PC-3 (cell line): Measurements from ENCODE around the gene LSM12. TPM values are rescaled to one million over a fixed set of nuclear protein-coding genes. Genes with fewer than 3 reads are reported as not detected.
A peak's percentile ranks its signal among the peaks of the same experiment; 100 is the strongest.

ENCODE experiments used
- ATAC-seq: fragments of 200-7000 bp; cut with Tn5 transposase; 2 replicates; pipeline ENCODE4 v1.9.1; 2020; ENCODE audit warnings: mild to moderate bottlenecking, moderate library complexity
- BruUV-seq: library from RNA; stranded (reverse); fragments of 400-500 nt; replicated peaks from 2 replicates; lab custom pipeline; 2021; lab: Mats Ljungman, UMichigan
- CTCF ChIA-PET: fragments of 300-600 bp; sonication (Branson Sonifier 250); formaldehyde crosslinking; loops from one replicate; lab custom pipeline; 2022; ENCODE audit warnings: antibody characterized with exemption; lab: Charles Lee
- POLR2A ChIA-PET: fragments of 300-600 bp; sonication (Branson Sonifier 250); formaldehyde crosslinking; loops from one replicate; lab custom pipeline; 2022; ENCODE audit warnings: antibody characterized with exemption; ENCODE audit not compliant: unreplicated experiment; lab: Charles Lee
- DNase-seq: peaks from one replicate; pipeline ENCODE4 v3.0.0-alpha.2; 2015
- H2AFZ ChIP-seq: fragments of 300-600 bp; sonication (generic); 2 replicates; pipeline ENCODE4 v1.6.0; 2016; ENCODE audit warnings: antibody characterized with exemption, low read length
- H3F3A ChIP-seq: fragments of 300-600 bp; sonication (generic); one replicate; pipeline ENCODE4 v1.6.0; 2017; ENCODE audit warnings: antibody characterized with exemption, low read length, control low read depth, mild to moderate bottlenecking; ENCODE audit not compliant: unreplicated experiment
- H3K27ac ChIP-seq: fragments of 300-600 bp; sonication (generic); 2 replicates; pipeline ENCODE4 v1.5.1; 2016; ENCODE audit warnings: mild to moderate bottlenecking, low read length
- H3K27me3 ChIP-seq: fragments of 300-600 bp; sonication (generic); 2 replicates; pipeline ENCODE4 v1.6.1; 2016; ENCODE audit warnings: low read length, mixed read lengths
- H3K36me3 ChIP-seq: fragments of 300-600 bp; sonication (generic); 2 replicates; pipeline ENCODE4 v1.6.1; 2016; ENCODE audit warnings: low read depth, mixed run types, low read length, mixed read lengths
- H3K4me1 ChIP-seq: fragments of 300-600 bp; sonication (generic); 2 replicates; pipeline ENCODE4 v1.5.1; 2016; ENCODE audit warnings: low read length; ENCODE audit not compliant: insufficient read depth
- H3K4me2 ChIP-seq: fragments of 300-600 bp; sonication (generic); 2 replicates; pipeline ENCODE4 v1.6.0; 2016; ENCODE audit warnings: low read length
- H3K4me3 ChIP-seq: fragments of 300-600 bp; sonication (generic); 2 replicates; pipeline ENCODE4 v1.5.1; 2016; ENCODE audit warnings: mild to moderate bottlenecking, low read length, mixed read lengths
- H3K79me2 ChIP-seq: fragments of 300-600 bp; sonication (generic); 2 replicates; pipeline ENCODE4 v1.6.1; 2017; ENCODE audit warnings: low read length, mixed read lengths
- H3K9ac ChIP-seq: fragments of 300-600 bp; sonication (generic); 2 replicates; pipeline ENCODE4 v1.6.0; 2016; ENCODE audit warnings: mild to moderate bottlenecking, low read length
- H3K9me2 ChIP-seq: fragments of 300-600 bp; sonication (generic); replicated peaks from 2 replicates; pipeline ENCODE4 v1.6.1; 2016; ENCODE audit warnings: mixed run types, low read length, mixed read lengths
- H3K9me3 ChIP-seq: fragments of 300-600 bp; sonication (generic); 2 replicates; pipeline ENCODE4 v1.6.1; 2016; ENCODE audit warnings: low read length, mixed read lengths
- H4K20me1 ChIP-seq: fragments of 300-600 bp; sonication (generic); 2 replicates; pipeline ENCODE4 v1.6.1; 2016; ENCODE audit warnings: low read length, mixed read lengths
- EZH2 ChIP-seq: fragments of 300-600 bp; sonication (generic); IDR thresholded peaks from one replicate; pipeline ENCODE4 v1.6.1; 2017; ENCODE audit warnings: antibody characterized with exemption, mild to moderate bottlenecking, low read length; ENCODE audit not compliant: unreplicated experiment
- EZH2phosphoT487 ChIP-seq: fragments of 300-600 bp; sonication (generic); IDR thresholded peaks from 2 replicates; pipeline ENCODE4 v1.6.1; 2018; ENCODE audit warnings: mild to moderate bottlenecking, antibody characterized with exemption, low read length, borderline replicate concordance
- intact Hi-C: fragments of 100-400 bp; cut with micrococcal nuclease; formaldehyde crosslinking; loops from 2 replicates; pipeline ENCODE4 v1.9.0; 2023
- total RNA-seq: library from RNA; depleted of rRNA; stranded (reverse); fragments of >200 nt; gene quantifications from 2 replicates; pipeline ENCODE4 v1.2.3, GENCODE V29; 2014
- TF ChIP-seq, protein P1 (sequence below): fragments of 300-600 bp; sonication (generic); conservative IDR thresholded peaks from 2 replicates; pipeline ENCODE4 v1.5.1; 2017; ENCODE audit warnings: antibody characterized with exemption, low read depth, mild to moderate bottlenecking, low read length

The LSM12 gene
- total RNA-seq, 1 experiment from 2014 or later, result 118 TPM

DNA sequence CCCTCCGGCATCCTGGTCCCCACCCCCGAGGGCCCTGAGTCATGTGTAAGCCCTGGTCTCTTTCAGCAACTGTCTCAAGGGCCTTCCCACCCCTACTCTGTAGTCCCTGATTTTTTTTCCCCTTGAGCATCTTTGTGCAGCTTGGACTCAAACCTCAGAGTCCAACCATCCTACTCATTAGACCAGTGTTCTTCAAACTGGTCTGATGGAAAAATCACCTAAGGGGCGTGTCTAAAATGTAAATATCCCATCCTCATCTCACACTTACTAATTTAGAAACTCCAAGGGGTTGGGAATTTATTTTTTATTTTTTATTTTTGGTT lies 4.7 kb upstream of the LSM12 start:
- DNase-seq (no peak), ATAC-seq (no peak)
- Histone ChIP-seq H3K9me2 (no peaks in the 10 kb centered on the region), H2AFZ (peak overlapping the region; percentile 74), H3K27ac (peak overlapping the region; percentile 85), H3K9ac (peak overlapping the region; percentile 84), H3F3A (no peaks in the 10 kb centered on the region), H4K20me1 (no peaks in the 10 kb centered on the region), H3K9me3 (no peaks in the 10 kb centered on the region), H3K27me3 (no peaks in the 10 kb centered on the region), H3K4me1 (peaks cover 26% of the 10 kb centered on the region), H3K4me3 (peak overlapping the region; percentile 70), H3K36me3 (peaks cover 9% of the 10 kb centered on the region), H3K4me2 (peak overlapping the region; percentile 88), H3K79me2 (peaks cover 40% of the 10 kb centered on the region)
- no TSS peak for BruUV-seq
- POLR2A ChIA-PET, result interaction anchor here (0.6 kb wide), 1 partner anchor 39 kb away, joined by 4 read pairs; no protein-coding TSS in a partner anchor
- intact Hi-C loops, result loop anchor here (2.0 to 10.0 kb wide), 2 partner anchors 68 to 114 kb away; partner anchors contain the start of gene TMUB2
- TF ChIP-seq, protein P1, sequence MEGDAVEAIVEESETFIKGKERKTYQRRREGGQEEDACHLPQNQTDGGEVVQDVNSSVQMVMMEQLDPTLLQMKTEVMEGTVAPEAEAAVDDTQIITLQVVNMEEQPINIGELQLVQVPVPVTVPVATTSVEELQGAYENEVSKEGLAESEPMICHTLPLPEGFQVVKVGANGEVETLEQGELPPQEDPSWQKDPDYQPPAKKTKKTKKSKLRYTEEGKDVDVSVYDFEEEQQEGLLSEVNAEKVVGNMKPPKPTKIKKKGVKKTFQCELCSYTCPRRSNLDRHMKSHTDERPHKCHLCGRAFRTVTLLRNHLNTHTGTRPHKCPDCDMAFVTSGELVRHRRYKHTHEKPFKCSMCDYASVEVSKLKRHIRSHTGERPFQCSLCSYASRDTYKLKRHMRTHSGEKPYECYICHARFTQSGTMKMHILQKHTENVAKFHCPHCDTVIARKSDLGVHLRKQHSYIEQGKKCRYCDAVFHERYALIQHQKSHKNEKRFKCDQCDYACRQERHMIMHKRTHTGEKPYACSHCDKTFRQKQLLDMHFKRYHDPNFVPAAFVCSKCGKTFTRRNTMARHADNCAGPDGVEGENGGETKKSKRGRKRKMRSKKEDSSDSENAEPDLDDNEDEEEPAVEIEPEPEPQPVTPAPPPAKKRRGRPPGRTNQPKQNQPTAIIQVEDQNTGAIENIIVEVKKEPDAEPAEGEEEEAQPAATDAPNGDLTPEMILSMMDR, result no peak
- TF ChIP-seq EZH2 (no peak), EZH2phosphoT487 (no peak)
- CTCF ChIA-PET, result interaction anchor here (0.8 kb wide), 1 partner anchor 45 kb away, joined by 3 read pairs; no protein-coding TSS in a partner anchor

DNA sequence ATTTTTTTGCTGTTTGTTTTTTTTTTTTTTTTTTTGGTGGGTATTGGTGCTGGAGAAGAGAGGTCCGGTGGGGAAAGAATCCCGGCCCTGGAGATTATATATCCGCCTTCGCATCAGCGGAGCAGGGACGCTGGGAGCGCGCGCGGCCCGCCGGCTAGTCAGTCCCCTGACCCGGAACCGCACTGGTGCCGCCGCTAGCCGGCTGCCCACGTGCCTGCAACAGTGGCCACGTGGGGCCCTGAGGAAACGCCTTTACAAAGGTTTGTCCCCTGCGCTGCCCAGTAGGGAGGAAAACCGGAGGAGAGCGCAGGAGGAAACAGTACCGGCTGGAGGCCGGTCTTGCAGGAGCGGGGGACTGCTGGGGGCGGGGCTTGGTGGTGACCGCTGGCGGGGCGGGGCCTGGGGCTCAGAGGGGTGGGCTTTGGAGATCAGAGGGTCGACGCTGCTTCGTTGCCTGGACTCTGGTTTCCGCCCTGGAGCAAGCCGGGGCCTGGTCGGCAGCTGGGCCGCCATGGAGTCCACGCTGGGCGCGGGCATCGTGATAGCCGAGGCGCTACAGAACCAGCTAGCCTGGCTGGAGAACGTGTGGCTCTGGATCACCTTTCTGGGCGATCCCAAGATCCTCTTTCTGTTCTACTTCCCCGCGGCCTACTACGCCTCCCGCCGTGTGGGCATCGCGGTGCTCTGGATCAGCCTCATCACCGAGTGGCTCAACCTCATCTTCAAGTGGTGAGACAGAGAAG lies 4.2 kb upstream of the LSM12 start, which contains the start of gene G6PC3:
G6PC3 (plus strand) TSS at position 281 of the 743 bp plus-strand sequence; CDS start at position 512, 231 bp downstream.
- ChIA-PET CTCF (interaction anchor here (0.6 kb wide), 1 partner anchor 64 kb away, joined by 4 read pairs; no protein-coding TSS in a partner anchor), POLR2A (interaction anchor here (0.6 to 0.7 kb wide), 2 partner anchors 39 to 51 kb away, joined by 4 to 17 read pairs; no protein-coding TSS in a partner anchor)
- Histone ChIP-seq H3K36me3 (peaks cover 4% of the 10 kb centered on the region; the same call in 1 of the 2 replicates), H3K27me3 (no peaks in the 10 kb centered on the region), H3K4me2 (peak within 1 kb of the TSS; percentile 88), H3K79me2 (peaks cover 46% of the 10 kb centered on the region), H3K27ac (peak within 1 kb of the TSS; percentile 85), H3K9me2 (no peaks in the 10 kb centered on the region), H4K20me1 (no peaks in the 10 kb centered on the region), H3K9me3 (no peaks in the 10 kb centered on the region), H3K4me3 (peak within 1 kb of the TSS; percentile 70), H3K4me1 (peaks cover 26% of the 10 kb centered on the region), H2AFZ (peak within 1 kb of the TSS; percentile 74), H3F3A (no peaks in the 10 kb centered on the region), H3K9ac (peak within 1 kb of the TSS; percentile 84)
- DNase-seq (peak; percentile 99), ATAC-seq (peak; percentile 79)
- intact Hi-C loops, result loop anchor here (2.0 to 10.0 kb wide), 2 partner anchors 68 to 114 kb away; partner anchors contain the start of gene TMUB2
- TF ChIP-seq, protein P1, result no peak
- TF ChIP-seq EZH2 (no peak), EZH2phosphoT487 (no peak)
- BruUV-seq, result TSS peak; percentile 65
